Nephron (organoid): ENCODE data around the gene HOXA10.

Experiments used
- H3K27ac Mint-ChIP-seq, 3 experiments: 2 replicates each; pipeline ENCODE4 v1.8.0; 2020; ENCODE audit warnings: mixed read lengths in 3 of 3, mild to moderate bottlenecking in 2 of 3, moderate library complexity in 1 of 3
- H3K27me3 Mint-ChIP-seq: 2 replicates; pipeline ENCODE4 v1.8.0; 2021; ENCODE audit warnings: low read depth, mild to moderate bottlenecking, moderate library complexity, mixed read lengths
- H3K36me3 Mint-ChIP-seq: 2 replicates; pipeline ENCODE4 v1.8.0; 2020; ENCODE audit warnings: low read depth, mixed read lengths
- H3K4me1 Mint-ChIP-seq: 2 replicates; pipeline ENCODE4 v1.8.0; 2020; ENCODE audit warnings: mixed read lengths
- H3K4me3 Mint-ChIP-seq, 3 experiments: 2 replicates each; pipeline ENCODE4 v1.8.0; 2020; ENCODE audit warnings: mild to moderate bottlenecking in 3 of 3, mixed read lengths in 3 of 3, moderate library complexity in 2 of 3
- H3K9me3 Mint-ChIP-seq: 2 replicates; pipeline ENCODE4 v1.8.0; 2020; ENCODE audit warnings: mixed read lengths
- CTCF ChIP-seq, 3 experiments: fragments of 200-600 bp; sonication (generic); IDR thresholded peaks; one replicate each; pipeline ENCODE4 v1.5.0; 2021; ENCODE audit warnings: antibody characterized with exemption in 3 of 3; ENCODE audit not compliant: unreplicated experiment in 3 of 3

The HOXA10 gene

GRCh38 chr7:27180431-27181420 lies 6.6 kb upstream of the HOXA10 start:
- Mint-ChIP-seq H3K27me3 (peaks cover 98% of the 10 kb centered on the region), H3K4me1 (peaks cover 46% of the 10 kb centered on the region), H3K27ac (peak overlapping the region; percentile 95 to 100 (median 96)), H3K9me3 (no peaks in the 10 kb centered on the region), H3K36me3 (peaks cover 28% of the 10 kb centered on the region), H3K4me3 (peak overlapping the region; percentile 83 to 93 (median 85))
- TF ChIP-seq CTCF (IDR thresholded peaks at IDR 0.05; ENCODE audit: unreplicated experiment in 3 of 3), result no peak

GRCh38 chr7:27179503-27180430 lies 5.6 kb upstream of the HOXA10 start:
- H3K4me1 Mint-ChIP-seq, result peaks cover 46% of the 10 kb centered on the region
- peaks cover 32% of the 10 kb centered on the region for H3K36me3 Mint-ChIP-seq
- H3K4me3 Mint-ChIP-seq, result peak overlapping the region; percentile 83 to 93 (median 92)
- peak; percentile 92 to 97 (median 96) for TF ChIP-seq CTCF (IDR thresholded peaks at IDR 0.05; ENCODE audit: unreplicated experiment in 3 of 3)
- peaks cover 98% of the 10 kb centered on the region for H3K27me3 Mint-ChIP-seq
- no peaks in the 10 kb centered on the region for H3K9me3 Mint-ChIP-seq
- peak overlapping the region; percentile 95 to 100 (median 96) for H3K27ac Mint-ChIP-seq

- H3K27ac Mint-ChIP-seq, result peak overlapping the region; percentile 95 to 100 (median 96)
- peak overlapping the region; percentile 83 to 93 (median 92) for H3K4me3 Mint-ChIP-seq
- H3K27me3 Mint-ChIP-seq, result peaks cover 94% of the 10 kb centered on the region
- H3K36me3 Mint-ChIP-seq, result peaks cover 32% of the 10 kb centered on the region
- H3K9me3 Mint-ChIP-seq, result no peaks in the 10 kb centered on the region
- H3K4me1 Mint-ChIP-seq, result peaks cover 46% of the 10 kb centered on the region
- TF ChIP-seq CTCF (IDR thresholded peaks at IDR 0.05; ENCODE audit: unreplicated experiment in 3 of 3), result no peak
Observed at GRCh38 chr7:27179030-27179429, 4.9 kb upstream of the HOXA10 start.

- peak overlapping the region; percentile 95 to 100 (median 96) for H3K27ac Mint-ChIP-seq
- H3K27me3 Mint-ChIP-seq, result peaks cover 87% of the 10 kb centered on the region
- H3K4me3 Mint-ChIP-seq, result peak overlapping the region; percentile 83 to 93 (median 92)
- H3K4me1 Mint-ChIP-seq, result peaks cover 46% of the 10 kb centered on the region
- no peak for TF ChIP-seq CTCF (IDR thresholded peaks at IDR 0.05; ENCODE audit: unreplicated experiment in 3 of 3)
- peaks cover 32% of the 10 kb centered on the region for H3K36me3 Mint-ChIP-seq
- H3K9me3 Mint-ChIP-seq, result no peaks in the 10 kb centered on the region
Observed at GRCh38 chr7:27178366-27178765, 4.2 kb upstream of the HOXA10 start.

GRCh38 chr7:27177795-27178320 lies 3.7 kb upstream of the HOXA10 start:
- H3K9me3 Mint-ChIP-seq, result no peaks in the 10 kb centered on the region
- H3K27ac Mint-ChIP-seq, result peak overlapping the region; percentile 95 to 100 (median 96)
- TF ChIP-seq CTCF (IDR thresholded peaks at IDR 0.05; ENCODE audit: unreplicated experiment in 3 of 3), result no peak
- peak overlapping the region; percentile 83 to 93 (median 92) for H3K4me3 Mint-ChIP-seq
- peaks cover 32% of the 10 kb centered on the region for H3K36me3 Mint-ChIP-seq
- H3K27me3 Mint-ChIP-seq, result peaks cover 82% of the 10 kb centered on the region
- H3K4me1 Mint-ChIP-seq, result peaks cover 44% of the 10 kb centered on the region
